Ishikawa (cell line): ENCODE results near the gene ZWINT.

Experiments
- CREB1 ChIP-seq: IDR thresholded peaks from 2 replicates; pipeline ENCODE4 v1.6.1; 2012; ENCODE audit warnings: low read depth
- EP300 ChIP-seq: IDR thresholded peaks from 2 replicates; pipeline ENCODE4 v1.6.1; 2012; ENCODE audit warnings: borderline replicate concordance
- FOXM1 ChIP-seq: IDR thresholded peaks from 2 replicates; pipeline ENCODE4 v1.6.1; 2012; ENCODE audit warnings: low read depth, borderline replicate concordance
- MAX ChIP-seq: IDR thresholded peaks from 2 replicates; pipeline ENCODE4 v1.6.1; 2012
- NFIC ChIP-seq: IDR thresholded peaks from 2 replicates; pipeline ENCODE4 v1.6.1; 2012
- RAD21 ChIP-seq: IDR thresholded peaks from 2 replicates; pipeline ENCODE4 v1.6.1; 2012; ENCODE audit warnings: low read depth
- REST ChIP-seq: IDR thresholded peaks from 2 replicates; pipeline ENCODE4 v1.6.1; 2012; ENCODE audit warnings: low read depth, mild to moderate bottlenecking
- TAF1 ChIP-seq: IDR thresholded peaks from 2 replicates; pipeline ENCODE4 v1.6.1; 2012; ENCODE audit warnings: low read depth, mild to moderate bottlenecking
- TCF12 ChIP-seq: IDR thresholded peaks from 2 replicates; pipeline ENCODE4 v1.6.1; 2012; ENCODE audit warnings: low read depth
- TEAD4 ChIP-seq: IDR thresholded peaks from 2 replicates; pipeline ENCODE4 v1.6.1; 2012
- YY1 ChIP-seq: IDR thresholded peaks from 2 replicates; pipeline ENCODE4 v1.6.1; 2012; ENCODE audit warnings: low read depth
- ZBTB7A ChIP-seq: IDR thresholded peaks from 2 replicates; pipeline ENCODE4 v1.6.1; 2012; ENCODE audit warnings: low read depth

GRCh38 chr10:56348101-56348500, 13.0 kb downstream of the ZWINT start:
- no peak for TF ChIP-seq ZBTB7A
- TF ChIP-seq EP300: no peak
- TF ChIP-seq TCF12: no peak
- TF ChIP-seq TAF1: no peak
- TF ChIP-seq MAX: no peak
- no peak for TF ChIP-seq YY1
- TF ChIP-seq REST: no peak
- no peak for TF ChIP-seq TEAD4
- no peak for TF ChIP-seq NFIC
- no peak for TF ChIP-seq CREB1
- no peak for TF ChIP-seq FOXM1
- no peak for TF ChIP-seq RAD21
